NCI-H82 (cell line): ENCODE results near the gene CUX1.
"Not testable (repeated sequence)": the region's sequence is repeated elsewhere in the genome, so short reads cannot be mapped to it uniquely, and the experiment has no call there.

Source experiments
- DNase-seq: peaks from one replicate; lab custom pipeline; 2025; lab: John Stamatoyannopoulos, UW

Gene CUX1

GRCh38 chr7:101803203-101804087, 14.0 kb upstream of the CUX1 start:
- DNase-seq, result no peak

GRCh38 chr7:101804088-101804963, 13.1 kb upstream of the CUX1 start:
- no peak for DNase-seq

GRCh38 chr7:101804967-101805366, 12.5 kb upstream of the CUX1 start:
- DNase-seq, result no peak

DNA sequence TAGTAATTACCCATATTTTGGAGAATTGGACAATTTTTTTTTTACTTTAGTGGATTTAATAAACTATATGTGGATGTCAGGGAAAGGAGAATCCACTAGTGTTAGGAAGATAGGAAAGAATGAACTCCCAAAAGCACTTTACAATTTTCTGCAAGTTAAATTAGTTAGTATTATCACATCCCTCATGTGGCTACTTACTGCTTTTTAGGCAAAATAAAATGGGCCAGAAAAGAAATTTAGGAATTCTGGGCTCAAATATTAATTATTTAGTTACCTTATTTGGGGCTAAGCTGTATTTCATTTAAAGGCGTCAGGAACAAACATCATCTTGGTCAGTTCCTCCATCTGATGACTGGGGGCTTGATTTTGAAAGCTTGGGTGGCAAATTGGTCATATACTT, 4.8 kb upstream of the CUX1 start:
- no peak for DNase-seq

DNA sequence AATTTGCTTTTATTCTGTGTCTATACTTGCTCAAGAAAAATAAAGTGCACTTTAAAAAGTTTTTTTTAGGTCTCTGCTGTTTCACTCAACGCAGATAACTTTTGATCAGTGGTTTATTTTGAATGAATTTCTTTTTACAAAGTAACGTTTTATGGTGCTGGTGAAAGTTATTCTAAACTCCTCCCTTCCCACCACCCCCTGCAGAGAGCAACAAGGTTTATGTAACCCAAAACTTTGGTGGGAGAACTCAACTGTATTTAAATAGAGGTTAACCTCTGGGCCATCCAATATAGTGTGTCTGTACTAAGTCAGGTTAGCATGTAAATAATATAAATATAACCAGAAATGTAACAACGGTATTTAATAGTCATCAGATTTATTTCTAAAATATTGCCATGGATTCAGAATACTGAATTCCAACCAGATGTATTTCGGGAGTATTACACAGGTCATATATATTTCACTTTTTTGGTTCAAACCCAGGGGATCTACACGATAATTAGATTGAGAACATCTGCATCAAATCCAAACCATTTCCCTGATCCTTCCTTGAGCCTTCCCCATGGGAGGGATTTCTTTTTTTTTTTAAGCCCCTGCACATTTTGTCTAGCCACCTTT, 3.9 kb upstream of the CUX1 start:
- DNase-seq, result peak; percentile 73

GRCh38 chr7:101814081-101814990, 3.1 kb upstream of the CUX1 start:
- peak; percentile 73 for DNase-seq

DNA sequence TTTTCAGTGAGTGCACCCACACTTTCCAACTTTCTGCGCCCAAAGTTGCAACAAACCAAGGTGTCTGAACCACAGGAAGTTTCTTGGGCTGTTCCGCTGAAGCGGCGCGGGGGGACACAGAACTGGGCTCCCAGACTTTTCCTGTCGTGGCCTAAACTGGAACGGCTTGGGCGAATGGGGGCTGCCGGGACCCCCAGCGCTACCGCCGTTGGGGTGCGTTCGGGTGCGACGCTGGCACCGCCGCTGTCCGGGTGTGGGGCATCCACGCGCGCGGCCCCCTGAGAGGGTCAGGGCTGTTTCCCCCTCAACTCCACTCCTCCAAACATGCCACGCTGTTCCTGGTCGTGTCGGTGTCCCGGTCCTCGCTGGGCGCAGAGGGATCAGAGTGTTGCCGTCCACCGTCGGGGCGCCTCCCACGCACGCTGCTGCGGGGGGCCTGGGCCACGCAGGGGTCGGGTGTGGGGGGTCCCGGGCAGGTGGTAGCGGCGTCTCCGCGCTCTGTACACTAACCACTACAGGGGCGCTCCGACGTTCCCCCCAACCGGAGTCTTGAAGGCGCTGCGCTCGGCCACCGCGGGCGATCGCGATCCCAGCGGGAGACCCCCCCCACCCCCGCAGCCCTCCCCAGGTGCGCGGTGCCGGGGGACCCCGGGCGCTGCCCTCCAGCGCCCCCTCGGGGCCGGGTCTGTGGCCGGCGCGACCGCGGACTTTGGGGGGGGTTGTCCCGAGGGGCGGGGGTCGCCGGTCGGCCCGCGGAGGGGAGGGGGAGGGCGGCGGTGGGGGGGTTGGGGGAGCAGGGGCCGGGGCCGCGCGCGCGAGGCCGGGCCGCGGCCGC, 2.2 kb upstream of the CUX1 start:
- peak; percentile 75 for DNase-seq

DNA sequence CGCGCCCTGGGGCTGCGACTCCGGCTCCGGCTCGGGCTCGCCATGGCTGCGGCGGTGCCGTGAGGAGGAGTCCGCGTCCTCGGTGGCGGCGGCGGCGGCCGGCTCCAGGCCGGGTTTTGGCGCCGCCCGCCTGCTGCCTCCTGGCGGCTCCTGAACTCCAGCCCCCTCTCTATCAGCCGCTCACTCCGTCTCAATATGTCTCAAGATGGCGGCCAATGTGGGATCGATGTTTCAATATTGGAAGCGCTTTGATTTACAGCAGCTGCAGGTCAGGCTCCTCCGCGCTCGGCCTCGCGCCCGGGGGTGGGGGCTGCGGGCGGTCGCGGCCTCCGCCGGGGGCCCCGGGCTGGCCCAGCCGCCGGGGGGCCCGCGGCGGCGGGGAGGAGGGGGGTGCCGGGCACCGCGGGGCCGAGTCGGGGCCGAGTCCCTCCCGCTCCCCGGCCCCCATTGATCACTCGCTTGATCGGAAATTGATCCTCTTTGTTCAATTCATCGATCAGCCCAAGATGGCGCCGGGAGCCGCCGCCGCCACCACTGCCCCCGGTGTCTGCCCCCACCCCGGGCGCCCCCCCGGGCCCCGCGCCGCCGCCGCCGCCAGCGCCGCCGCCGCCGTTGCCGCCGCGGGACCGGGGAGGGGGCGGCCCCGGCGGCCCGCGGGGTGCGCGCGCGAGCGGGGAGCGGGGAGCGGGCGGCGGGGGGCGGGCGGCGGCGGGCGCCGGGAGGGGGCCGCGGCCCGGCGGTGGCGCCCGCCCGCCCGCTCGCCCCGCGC, 1.4 kb upstream of the CUX1 start:
- DNase-seq, result peak; percentile 90

GRCh38 chr7:101816595-101817470, 593 bp upstream of the CUX1 start:
- DNase-seq, result peak; percentile 54

GRCh38 chr7:101818287-101819071, 1.1 kb downstream of the CUX1 start:
- no peak for DNase-seq

- DNase-seq, result no peak
Observed at GRCh38 chr7:101819183-101819582, 1.8 kb downstream of the CUX1 start.

DNA sequence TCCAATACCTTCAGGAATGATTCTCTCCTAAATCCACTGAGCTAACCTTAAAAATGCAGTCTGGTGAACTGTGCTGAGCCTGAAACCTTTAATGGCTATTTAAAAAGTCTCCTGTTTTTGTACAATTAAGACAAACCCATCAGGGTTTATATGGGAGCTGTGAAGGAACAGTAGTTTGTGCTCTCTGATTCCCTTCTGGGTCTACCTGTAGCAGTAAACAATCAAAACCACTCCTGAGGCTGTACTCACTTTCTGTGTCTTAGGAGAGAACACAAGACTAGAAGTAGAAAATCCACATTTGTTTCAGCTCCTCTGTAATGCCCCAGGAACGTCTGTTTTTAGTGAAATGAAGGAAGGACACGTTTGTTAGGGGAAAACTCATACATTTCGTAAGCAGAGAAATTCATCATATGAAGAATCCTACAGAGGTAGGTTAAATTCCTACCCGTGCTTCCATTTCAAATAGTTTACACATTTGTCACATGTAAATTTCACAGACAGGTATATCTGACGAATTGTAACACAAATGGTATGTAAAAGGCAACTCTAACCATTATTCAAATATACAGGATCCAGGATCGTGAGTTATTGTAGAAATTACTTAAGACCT, 2.6 kb downstream of the CUX1 start:
- DNase-seq, result no peak

GRCh38 chr7:101820703-101821102, 3.3 kb downstream of the CUX1 start:
- no peak for DNase-seq

DNA sequence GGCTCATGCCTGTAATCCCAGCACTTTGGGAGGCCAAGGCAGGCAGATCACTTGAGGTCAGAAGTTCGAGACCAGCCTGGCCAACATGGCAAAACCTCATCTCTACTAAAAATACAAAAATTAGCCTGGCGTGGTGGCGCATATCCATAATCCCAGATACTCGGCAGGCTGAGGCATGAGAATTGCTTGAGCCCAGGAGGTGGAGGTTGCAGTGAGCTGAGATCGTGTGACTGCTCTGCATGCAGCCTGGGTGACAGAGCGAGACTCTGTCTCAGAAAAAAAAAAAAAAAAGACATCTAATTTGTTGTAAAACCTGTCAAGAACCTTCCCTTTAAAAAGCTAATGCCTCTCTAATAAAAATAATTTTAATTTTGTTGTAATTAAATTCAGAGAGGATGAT, 5.2 kb downstream of the CUX1 start:
- DNase-seq, result not testable (repeated sequence)

GRCh38 chr7:101823096-101823495, 5.7 kb downstream of the CUX1 start:
- DNase-seq, result peak; percentile 35

DNA sequence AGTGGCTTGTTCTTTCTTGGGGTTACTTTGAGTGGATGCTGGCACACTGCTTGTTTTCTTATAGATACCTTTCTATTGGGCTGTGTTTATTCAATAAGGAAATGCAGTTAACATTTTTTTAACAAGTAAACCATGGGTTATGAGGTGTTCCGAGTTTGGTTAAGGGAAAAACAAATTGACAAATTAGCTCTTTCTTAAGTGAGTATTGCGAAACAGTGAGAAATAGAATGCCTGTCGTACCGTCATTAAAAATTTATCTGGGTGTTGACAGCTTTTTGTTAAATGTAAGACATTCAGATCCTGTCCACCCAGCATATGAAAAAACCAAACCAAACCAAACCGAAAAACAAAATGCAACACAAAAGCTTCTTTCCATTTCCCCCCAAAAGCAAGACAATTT, 6.2 kb downstream of the CUX1 start:
- DNase-seq, result no peak

DNA sequence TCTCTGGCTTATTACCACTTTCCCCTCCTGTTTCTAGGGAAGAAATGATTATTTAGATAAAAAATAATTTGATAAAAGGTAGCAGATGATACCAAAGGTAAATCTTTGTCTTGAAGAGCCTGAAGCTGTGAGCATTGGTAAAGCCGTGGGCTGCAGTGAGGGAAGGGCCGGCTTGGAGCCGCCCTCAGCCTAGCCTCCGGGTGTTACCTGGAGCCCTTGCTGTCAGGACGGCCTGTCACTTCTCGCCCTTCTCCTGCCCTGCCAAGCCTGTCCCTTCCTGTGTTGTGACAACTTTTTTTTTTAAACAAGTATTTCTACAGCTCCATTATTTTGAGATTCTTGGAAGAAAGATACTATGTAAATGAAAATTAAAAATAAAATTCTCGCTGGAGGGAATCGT, 7.0 kb downstream of the CUX1 start:
- DNase-seq, result no peak
